GM19372 (cell line): Measurements from ENCODE around the gene TNFSF15.

Source experiments
- ATAC-seq: cut with Tn5 transposase; IDR thresholded peaks from one replicate; pipeline ENCODE4 v1.9.1; 2021; ENCODE audit warnings: mild to moderate bottlenecking, low read depth, moderate library complexity; ENCODE audit not compliant: unreplicated experiment

Gene TNFSF15

GRCh38 chr9:114791312-114791711, 14.5 kb downstream of the TNFSF15 start:
- no peak for ATAC-seq

- no peak for ATAC-seq
Measured at GRCh38 chr9:114790521-114790920, 15.3 kb downstream of the TNFSF15 start.

- no peak for ATAC-seq
Measured at GRCh38 chr9:114789006-114789405, 16.8 kb downstream of the TNFSF15 start.

GRCh38 chr9:114787781-114788498, 17.9 kb downstream of the TNFSF15 start:
- ATAC-seq, result no peak

GRCh38 chr9:114787214-114787613, 18.6 kb downstream of the TNFSF15 start:
- ATAC-seq, result no peak

GRCh38 chr9:114785866-114786650, 19.8 kb downstream of the TNFSF15 start:
- no peak for ATAC-seq

GRCh38 chr9:114784721-114785279, 21.0 kb downstream of the TNFSF15 start:
- ATAC-seq, result no peak

GRCh38 chr9:114782586-114782985, 23.3 kb downstream of the TNFSF15 start:
- no peak for ATAC-seq

GRCh38 chr9:114779352-114779845, 26.4 kb downstream of the TNFSF15 start:
- ATAC-seq, result no peak

- ATAC-seq, result no peak
Measured at GRCh38 chr9:114777821-114778609, 27.8 kb downstream of the TNFSF15 start.

- no peak for ATAC-seq
Measured at GRCh38 chr9:114776683-114777399, 29.0 kb downstream of the TNFSF15 start.

- ATAC-seq, result no peak
Measured at GRCh38 chr9:114775981-114776380, 29.9 kb downstream of the TNFSF15 start.

GRCh38 chr9:114775121-114775520, 30.7 kb downstream of the TNFSF15 start:
- no peak for ATAC-seq

GRCh38 chr9:114774524-114774923, 31.3 kb downstream of the TNFSF15 start:
- no peak for ATAC-seq

GRCh38 chr9:114771889-114772288, 34.0 kb downstream of the TNFSF15 start:
- ATAC-seq, result no peak

GRCh38 chr9:114770991-114771390, 34.8 kb downstream of the TNFSF15 start:
- no peak for ATAC-seq

- ATAC-seq, result no peak
Measured at GRCh38 chr9:114769624-114770023, 36.2 kb downstream of the TNFSF15 start.

GRCh38 chr9:114763220-114763619, 42.6 kb downstream of the TNFSF15 start:
- ATAC-seq, result no peak

GRCh38 chr9:114761523-114761922, 44.3 kb downstream of the TNFSF15 start:
- ATAC-seq, result no peak
